WTC11 (cell line): Measurements from ENCODE around the gene DOK4. TPM values are rescaled to one million over a fixed set of nuclear protein-coding genes. Genes with fewer than 3 reads are reported as not detected.

Experiments used
- ATAC-seq: fragments of 200-7000 bp; cut with Tn5 transposase; 2 replicates; pipeline ENCODE4 v1.10.0; 2021; ENCODE audit warnings: mild to moderate bottlenecking, moderate library complexity
- CTCF ChIA-PET: fragments of 300-600 bp; sonication (Branson Sonifier 250); formaldehyde crosslinking; loops from one replicate; lab custom pipeline; 2021; ENCODE audit warnings: antibody characterized with exemption; lab: Charles Lee
- POLR2A ChIA-PET: fragments of 350-600 bp; sonication (Branson Sonifier 250); formaldehyde crosslinking; loops from one replicate; lab custom pipeline; 2021; ENCODE audit warnings: antibody characterized with exemption; lab: Charles Lee
- DNase-seq: peaks from one replicate; pipeline ENCODE4 v3.0.0; 2021; ENCODE audit warnings: low spot score
- H3K27ac Mint-ChIP-seq: 2 replicates; pipeline ENCODE4 v1.8.0; 2021; ENCODE audit warnings: mixed read lengths
- H3K27me3 Mint-ChIP-seq: 2 replicates; pipeline ENCODE4 v1.8.0; 2021; ENCODE audit warnings: low read depth, mild to moderate bottlenecking, moderate library complexity, mixed read lengths
- H3K36me3 Mint-ChIP-seq: 2 replicates; pipeline ENCODE4 v1.8.0; 2021; ENCODE audit warnings: mixed read lengths
- H3K4me1 Mint-ChIP-seq: 2 replicates; pipeline ENCODE4 v1.8.0; 2022; ENCODE audit warnings: mixed read lengths
- H3K4me3 Mint-ChIP-seq: 2 replicates; pipeline ENCODE4 v1.8.0; 2021; ENCODE audit warnings: mild to moderate bottlenecking, moderate library complexity, mixed read lengths
- H3K9me3 Mint-ChIP-seq: 2 replicates; pipeline ENCODE4 v1.8.0; 2021; ENCODE audit warnings: mixed read lengths
- CREB1 ChIP-seq: sonication (generic); formaldehyde crosslinking; IDR thresholded peaks from 2 replicates; pipeline ENCODE4 v1.8.0; 2023; ENCODE audit warnings: mild to moderate bottlenecking, missing genetic modification reagents
- CREM ChIP-seq: sonication (generic); formaldehyde crosslinking; IDR thresholded peaks from 2 replicates; pipeline ENCODE4 v1.8.1; 2022; ENCODE audit warnings: mild to moderate bottlenecking, missing genetic modification reagents, moderate library complexity
- FOXJ3 ChIP-seq: sonication (generic); formaldehyde crosslinking; IDR thresholded peaks from 2 replicates; pipeline ENCODE4 v1.9.0; 2021; ENCODE audit warnings: missing genetic modification reagents, mild to moderate bottlenecking, borderline replicate concordance
- FOXK1 ChIP-seq: sonication (generic); formaldehyde crosslinking; IDR thresholded peaks from 2 replicates; pipeline ENCODE4 v1.8.0; 2022; ENCODE audit warnings: mild to moderate bottlenecking, moderate library complexity, missing genetic modification reagents
- FOXP1 ChIP-seq: sonication (generic); formaldehyde crosslinking; IDR thresholded peaks from 2 replicates; pipeline ENCODE4 v1.8.0; 2022; ENCODE audit warnings: missing genetic modification reagents, mild to moderate bottlenecking, moderate library complexity, borderline replicate concordance
- IRF2 ChIP-seq: sonication (generic); formaldehyde crosslinking; IDR thresholded peaks from 2 replicates; pipeline ENCODE4 v1.8.0; 2022; ENCODE audit warnings: low read depth, missing genetic modification reagents, borderline replicate concordance
- KAT7 ChIP-seq: sonication (generic); formaldehyde crosslinking; IDR thresholded peaks from 2 replicates; pipeline ENCODE4 v1.8.1; 2023; ENCODE audit warnings: missing genetic modification reagents, mild to moderate bottlenecking, borderline replicate concordance
- MXD4 ChIP-seq: fragments of 250-450 bp; sonication (Bioruptor Pico); IDR thresholded peaks from 2 replicates; pipeline ENCODE4 v1.8.0; 2021; ENCODE audit warnings: mild to moderate bottlenecking, moderate library complexity, borderline replicate concordance
- MYBL2 ChIP-seq: sonication (generic); formaldehyde crosslinking; IDR thresholded peaks from 2 replicates; pipeline ENCODE4 v1.8.1; 2023; ENCODE audit warnings: mild to moderate bottlenecking, moderate library complexity, missing genetic modification reagents
- NR2C2 ChIP-seq: sonication (generic); formaldehyde crosslinking; IDR thresholded peaks from 2 replicates; pipeline ENCODE4 v1.8.0; 2022; ENCODE audit warnings: mild to moderate bottlenecking, missing genetic modification reagents
- SMAD3 ChIP-seq: sonication (generic); formaldehyde crosslinking; IDR thresholded peaks from 2 replicates; pipeline ENCODE4 v1.8.0; 2022; ENCODE audit warnings: missing genetic modification reagents, mild to moderate bottlenecking, borderline replicate concordance
- SMAD4 ChIP-seq: sonication (generic); formaldehyde crosslinking; IDR thresholded peaks from 2 replicates; pipeline ENCODE4 v1.8.0; 2022; ENCODE audit warnings: mild to moderate bottlenecking, missing genetic modification reagents
- ZNF138 ChIP-seq: sonication (generic); formaldehyde crosslinking; conservative IDR thresholded peaks from 2 replicates; pipeline ENCODE4 v1.8.1; 2022; ENCODE audit warnings: mild to moderate bottlenecking, moderate library complexity, missing genetic modification reagents
- ZNF232 ChIP-seq: sonication (generic); formaldehyde crosslinking; IDR thresholded peaks from 2 replicates; pipeline ENCODE4 v1.8.0; 2022; ENCODE audit warnings: mild to moderate bottlenecking, missing genetic modification reagents
- ZNF317 ChIP-seq: sonication (generic); formaldehyde crosslinking; IDR thresholded peaks from 2 replicates; pipeline ENCODE4 v1.8.1; 2023; ENCODE audit warnings: low read depth, mild to moderate bottlenecking, moderate library complexity, missing genetic modification reagents, borderline replicate concordance
- ZNF416 ChIP-seq: fragments of 250-450 bp; sonication (Bioruptor Pico); IDR thresholded peaks from 2 replicates; pipeline ENCODE4 v1.9.0; 2021; ENCODE audit warnings: mild to moderate bottlenecking, inconsistent platforms
- ZNF512 ChIP-seq: sonication (generic); formaldehyde crosslinking; IDR thresholded peaks from 2 replicates; pipeline ENCODE4 v1.8.1; 2022; ENCODE audit warnings: missing genetic modification reagents, borderline replicate concordance
- total RNA-seq: library from RNA; stranded (reverse); gene quantifications from 3 replicates; pipeline ENCODE4 v1.2.3, GENCODE V29; 2021
- TF ChIP-seq, protein P1 (sequence below): sonication (generic); formaldehyde crosslinking; IDR thresholded peaks from 2 replicates; pipeline ENCODE4 v1.8.1; 2022; ENCODE audit warnings: mild to moderate bottlenecking, moderate library complexity, missing genetic modification reagents
- TF ChIP-seq, protein P2 (sequence below): fragments of 250-450 bp; sonication (Bioruptor Pico); IDR thresholded peaks from 2 replicates; pipeline ENCODE4 v1.8.0; 2021; ENCODE audit warnings: mild to moderate bottlenecking
- TF ChIP-seq, protein P3 (sequence below): sonication (generic); formaldehyde crosslinking; conservative IDR thresholded peaks from 2 replicates; pipeline ENCODE4 v1.8.1; 2023; ENCODE audit warnings: mild to moderate bottlenecking, low read depth, missing genetic modification reagents, moderate library complexity
- TF ChIP-seq, protein P4 (sequence below): sonication (generic); formaldehyde crosslinking; IDR thresholded peaks from 2 replicates; pipeline ENCODE4 v1.8.1; 2023; ENCODE audit warnings: mild to moderate bottlenecking, missing genetic modification reagents, borderline replicate concordance

Gene DOK4
- total RNA-seq, 1 experiment from 2014 or later, result 25.0 TPM

DNA sequence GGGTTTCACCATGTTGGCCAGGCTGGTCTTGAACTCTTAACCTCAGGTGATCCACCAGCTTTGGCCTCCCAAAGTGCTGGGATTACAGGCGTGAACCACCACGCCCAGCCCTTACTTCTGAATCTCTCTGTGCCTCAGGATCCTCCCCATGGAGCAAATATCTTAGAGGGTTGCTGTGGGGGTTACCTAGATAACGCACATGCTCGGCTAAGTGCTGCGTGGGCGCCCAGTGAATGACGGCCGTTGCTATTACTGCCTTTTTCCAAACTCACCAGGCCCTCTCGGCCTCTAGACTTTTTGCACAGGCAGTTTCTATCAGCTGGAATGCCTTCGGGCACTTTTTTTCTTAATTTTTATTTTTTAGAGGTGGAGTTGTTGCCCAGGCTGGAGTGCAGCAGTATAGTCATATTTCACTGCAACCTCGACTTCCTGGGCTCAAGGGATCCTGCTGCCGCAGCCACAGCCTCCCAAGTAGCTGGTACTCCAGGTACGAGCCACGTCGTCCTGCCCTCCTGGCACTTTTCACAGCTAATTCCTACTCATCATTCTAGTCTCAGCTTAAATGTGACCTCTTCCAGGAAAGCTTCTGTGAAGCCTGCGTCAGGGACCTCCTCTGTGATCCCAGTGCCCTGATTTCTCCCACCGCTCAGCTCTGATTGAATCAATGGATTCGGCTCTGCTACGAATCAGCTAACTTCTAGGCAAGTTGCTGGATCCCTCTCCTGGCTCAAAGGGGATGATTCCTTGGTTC lies 41.5 kb upstream of the DOK4 start:
- Mint-ChIP-seq H3K27me3 (peaks cover 24% of the 10 kb centered on the region), H3K36me3 (no peaks in the 10 kb centered on the region), H3K4me1 (peaks cover 49% of the 10 kb centered on the region), H3K4me3 (peak overlapping the region; percentile 68), H3K27ac (peak overlapping the region; percentile 77), H3K9me3 (no peaks in the 10 kb centered on the region)
- POLR2A ChIA-PET, result interaction anchor here (0.6 to 1.9 kb wide), 3 partner anchors 9 to 21 kb away, joined by 3 to 11 read pairs (median 6); partner anchors contain the start of genes ADGRG5 and CCDC102A
- DNase-seq, result no peak
- no peak for ATAC-seq
- TF ChIP-seq CREB1 (CRISPR knock-in tag), result no peak
- no peak for TF ChIP-seq MXD4 (CRISPR knock-in tag)
- TF ChIP-seq, protein P1, sequence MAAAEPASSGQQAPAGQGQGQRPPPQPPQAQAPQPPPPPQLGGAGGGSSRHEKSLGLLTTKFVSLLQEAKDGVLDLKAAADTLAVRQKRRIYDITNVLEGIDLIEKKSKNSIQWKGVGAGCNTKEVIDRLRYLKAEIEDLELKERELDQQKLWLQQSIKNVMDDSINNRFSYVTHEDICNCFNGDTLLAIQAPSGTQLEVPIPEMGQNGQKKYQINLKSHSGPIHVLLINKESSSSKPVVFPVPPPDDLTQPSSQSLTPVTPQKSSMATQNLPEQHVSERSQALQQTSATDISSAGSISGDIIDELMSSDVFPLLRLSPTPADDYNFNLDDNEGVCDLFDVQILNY (CRISPR knock-in tag), result no peak
- TF ChIP-seq MYBL2 (CRISPR knock-in tag), result no peak
- no peak for TF ChIP-seq ZNF138 (CRISPR knock-in tag)
- no peak for TF ChIP-seq ZNF512 (CRISPR knock-in tag)
- no peak for TF ChIP-seq FOXP1 (CRISPR knock-in tag)
- no peak for TF ChIP-seq CREM (CRISPR knock-in tag)
- TF ChIP-seq, protein P2, sequence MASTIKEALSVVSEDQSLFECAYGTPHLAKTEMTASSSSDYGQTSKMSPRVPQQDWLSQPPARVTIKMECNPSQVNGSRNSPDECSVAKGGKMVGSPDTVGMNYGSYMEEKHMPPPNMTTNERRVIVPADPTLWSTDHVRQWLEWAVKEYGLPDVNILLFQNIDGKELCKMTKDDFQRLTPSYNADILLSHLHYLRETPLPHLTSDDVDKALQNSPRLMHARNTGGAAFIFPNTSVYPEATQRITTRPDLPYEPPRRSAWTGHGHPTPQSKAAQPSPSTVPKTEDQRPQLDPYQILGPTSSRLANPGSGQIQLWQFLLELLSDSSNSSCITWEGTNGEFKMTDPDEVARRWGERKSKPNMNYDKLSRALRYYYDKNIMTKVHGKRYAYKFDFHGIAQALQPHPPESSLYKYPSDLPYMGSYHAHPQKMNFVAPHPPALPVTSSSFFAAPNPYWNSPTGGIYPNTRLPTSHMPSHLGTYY (CRISPR knock-in tag), result no peak
- TF ChIP-seq ZNF416 (CRISPR knock-in tag), result no peak
- TF ChIP-seq, protein P3, sequence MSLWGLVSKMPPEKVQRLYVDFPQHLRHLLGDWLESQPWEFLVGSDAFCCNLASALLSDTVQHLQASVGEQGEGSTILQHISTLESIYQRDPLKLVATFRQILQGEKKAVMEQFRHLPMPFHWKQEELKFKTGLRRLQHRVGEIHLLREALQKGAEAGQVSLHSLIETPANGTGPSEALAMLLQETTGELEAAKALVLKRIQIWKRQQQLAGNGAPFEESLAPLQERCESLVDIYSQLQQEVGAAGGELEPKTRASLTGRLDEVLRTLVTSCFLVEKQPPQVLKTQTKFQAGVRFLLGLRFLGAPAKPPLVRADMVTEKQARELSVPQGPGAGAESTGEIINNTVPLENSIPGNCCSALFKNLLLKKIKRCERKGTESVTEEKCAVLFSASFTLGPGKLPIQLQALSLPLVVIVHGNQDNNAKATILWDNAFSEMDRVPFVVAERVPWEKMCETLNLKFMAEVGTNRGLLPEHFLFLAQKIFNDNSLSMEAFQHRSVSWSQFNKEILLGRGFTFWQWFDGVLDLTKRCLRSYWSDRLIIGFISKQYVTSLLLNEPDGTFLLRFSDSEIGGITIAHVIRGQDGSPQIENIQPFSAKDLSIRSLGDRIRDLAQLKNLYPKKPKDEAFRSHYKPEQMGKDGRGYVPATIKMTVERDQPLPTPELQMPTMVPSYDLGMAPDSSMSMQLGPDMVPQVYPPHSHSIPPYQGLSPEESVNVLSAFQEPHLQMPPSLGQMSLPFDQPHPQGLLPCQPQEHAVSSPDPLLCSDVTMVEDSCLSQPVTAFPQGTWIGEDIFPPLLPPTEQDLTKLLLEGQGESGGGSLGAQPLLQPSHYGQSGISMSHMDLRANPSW (CRISPR knock-in tag), result no peak
- no peak for TF ChIP-seq IRF2
- no peak for TF ChIP-seq FOXK1 (CRISPR knock-in tag)
- TF ChIP-seq FOXJ3 (CRISPR knock-in tag), result no peak
- TF ChIP-seq ZNF317, result no peak
- TF ChIP-seq ZNF232 (CRISPR knock-in tag), result no peak
- TF ChIP-seq SMAD3, result no peak
- no peak for TF ChIP-seq SMAD4
- TF ChIP-seq NR2C2, result no peak
- CTCF ChIA-PET, result interaction anchor here (0.6 to 3.6 kb wide), 18 partner anchors 9 to 277 kb away, joined by 3 to 62 read pairs (median 7); partner anchors contain the start of genes CCDC102A, DOK4 and POLR2C

- H3K4me3 Mint-ChIP-seq, result no peak overlapping the region
- H3K4me1 Mint-ChIP-seq, result peaks cover 43% of the 10 kb centered on the region
- no peaks in the 10 kb centered on the region for H3K36me3 Mint-ChIP-seq
- ChIA-PET POLR2A (interaction anchor here (1.9 kb wide), 1 partner anchor 10 kb away, joined by 11 read pairs; the partner anchor contains the start of gene CCDC102A), CTCF (interaction anchor here (0.6 to 3.6 kb wide), 10 partner anchors 9 to 276 kb away, joined by 3 to 62 read pairs (median 10); partner anchors contain the start of genes CCDC102A, DOK4 and POLR2C)
- no peaks in the 10 kb centered on the region for H3K9me3 Mint-ChIP-seq
- H3K27ac Mint-ChIP-seq, result no peak overlapping the region
- DNase-seq, result no peak
- peak; percentile 11 for ATAC-seq
- H3K27me3 Mint-ChIP-seq, result peaks cover 29% of the 10 kb centered on the region
- TF ChIP-seq FOXP1 (CRISPR knock-in tag), result no peak
- no peak for TF ChIP-seq KAT7 (CRISPR knock-in tag)
- no peak for TF ChIP-seq SMAD3
- TF ChIP-seq, protein P4, sequence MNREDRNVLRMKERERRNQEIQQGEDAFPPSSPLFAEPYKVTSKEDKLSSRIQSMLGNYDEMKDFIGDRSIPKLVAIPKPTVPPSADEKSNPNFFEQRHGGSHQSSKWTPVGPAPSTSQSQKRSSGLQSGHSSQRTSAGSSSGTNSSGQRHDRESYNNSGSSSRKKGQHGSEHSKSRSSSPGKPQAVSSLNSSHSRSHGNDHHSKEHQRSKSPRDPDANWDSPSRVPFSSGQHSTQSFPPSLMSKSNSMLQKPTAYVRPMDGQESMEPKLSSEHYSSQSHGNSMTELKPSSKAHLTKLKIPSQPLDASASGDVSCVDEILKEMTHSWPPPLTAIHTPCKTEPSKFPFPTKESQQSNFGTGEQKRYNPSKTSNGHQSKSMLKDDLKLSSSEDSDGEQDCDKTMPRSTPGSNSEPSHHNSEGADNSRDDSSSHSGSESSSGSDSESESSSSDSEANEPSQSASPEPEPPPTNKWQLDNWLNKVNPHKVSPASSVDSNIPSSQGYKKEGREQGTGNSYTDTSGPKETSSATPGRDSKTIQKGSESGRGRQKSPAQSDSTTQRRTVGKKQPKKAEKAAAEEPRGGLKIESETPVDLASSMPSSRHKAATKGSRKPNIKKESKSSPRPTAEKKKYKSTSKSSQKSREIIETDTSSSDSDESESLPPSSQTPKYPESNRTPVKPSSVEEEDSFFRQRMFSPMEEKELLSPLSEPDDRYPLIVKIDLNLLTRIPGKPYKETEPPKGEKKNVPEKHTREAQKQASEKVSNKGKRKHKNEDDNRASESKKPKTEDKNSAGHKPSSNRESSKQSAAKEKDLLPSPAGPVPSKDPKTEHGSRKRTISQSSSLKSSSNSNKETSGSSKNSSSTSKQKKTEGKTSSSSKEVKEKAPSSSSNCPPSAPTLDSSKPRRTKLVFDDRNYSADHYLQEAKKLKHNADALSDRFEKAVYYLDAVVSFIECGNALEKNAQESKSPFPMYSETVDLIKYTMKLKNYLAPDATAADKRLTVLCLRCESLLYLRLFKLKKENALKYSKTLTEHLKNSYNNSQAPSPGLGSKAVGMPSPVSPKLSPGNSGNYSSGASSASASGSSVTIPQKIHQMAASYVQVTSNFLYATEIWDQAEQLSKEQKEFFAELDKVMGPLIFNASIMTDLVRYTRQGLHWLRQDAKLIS, result no peak
- TF ChIP-seq, protein P1 (CRISPR knock-in tag), result no peak
Observed at GRCh38 chr16:57527027-57527426, 40.7 kb upstream of the DOK4 start.
